Measurements from ENCODE around the gene ERFL. TPM values are rescaled to one million over a fixed set of nuclear protein-coding genes. Genes with fewer than 3 reads are reported as not detected.

Gene ERFL
- total and polyA plus RNA-seq, 2 of the 8 experiments (the other 6 are each of a cell fraction or from before 2014, with no cell fraction given) = 0.12 TPM; not detected in 1

DNA sequence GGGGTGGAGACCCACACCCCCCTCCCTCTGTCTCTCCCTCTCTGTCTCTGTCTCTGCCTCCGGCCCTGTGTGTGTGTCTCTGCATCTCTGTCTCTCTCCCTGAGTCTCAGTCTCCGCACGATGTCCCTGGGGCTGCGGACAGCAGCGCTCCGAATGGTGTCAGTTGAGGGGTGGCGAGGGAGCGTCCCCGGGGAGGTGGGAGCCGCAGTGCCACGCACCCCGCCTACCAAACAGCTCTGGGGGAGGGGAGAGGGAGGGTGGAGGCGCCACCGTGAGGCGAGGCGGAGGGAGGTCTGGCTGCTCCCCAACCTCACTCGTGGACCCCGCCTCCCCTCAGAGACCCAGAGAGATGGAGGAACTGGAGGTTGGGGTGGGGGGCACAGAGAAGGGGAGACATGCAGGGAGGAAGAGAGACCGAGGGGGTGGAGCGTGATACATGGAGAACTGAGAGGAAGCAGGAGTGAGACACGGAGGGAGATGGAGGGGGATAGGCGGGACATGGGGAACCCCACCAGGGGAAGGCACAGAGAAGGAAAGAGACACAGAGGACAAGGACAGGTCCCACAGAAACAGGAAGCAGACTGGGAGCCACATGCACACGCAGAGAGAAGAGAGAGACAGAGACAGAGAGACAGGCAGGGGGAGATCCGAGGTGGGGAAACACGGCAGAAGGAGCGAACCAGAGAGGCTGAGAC lies 7.2 kb downstream of the ERFL start:
- Histone ChIP-seq H2BK5ac (ENCODE audit: low read depth, low read length) (no peak overlapping the region; the same call in 1 of the 2 replicates), H3K23ac (ENCODE audit: insufficient read length) (no peak overlapping the region), H3K79me1 (ENCODE audit: low read depth, low read length) (no peaks in the 10 kb centered on the region; the same call in 1 of the 2 replicates), H4K91ac (replicated peaks; ENCODE audit: insufficient read length, low read length) (no peak overlapping the region), H3K4me1 (replicated peaks in 1 of 4; ENCODE audit: control insufficient read depth in 3 of 4, insufficient read depth in 4 of 4, low read length in 3 of 4) (peaks cover 0 to 14% (median 7%) of the 10 kb centered on the region in 4 experiments; a peak in 6 of 7 replicates), H3K4ac (replicated peaks; ENCODE audit: insufficient read length, low read depth, low read length) (no peak overlapping the region), H3K4me2 (ENCODE audit: insufficient read depth in 1 of 2, low read depth in 2 of 2, low read length in 2 of 2) (peak overlapping the region; percentile 23 to 44; a peak in 3 of 4 replicates), H2BK15ac (ENCODE audit: low read length) (peak overlapping the region; percentile 85; the same call in 1 of the 2 replicates), H4K8ac (ENCODE audit: extremely low read depth, insufficient read depth, low read length) (peak overlapping the region; percentile 74), H2BK120ac (replicated peaks; ENCODE audit: low read depth, low read length) (no peak overlapping the region), H3K23me2 (ENCODE audit: low read depth, low read length) (peaks cover 13% of the 10 kb centered on the region), H3K56ac (replicated peaks; ENCODE audit: insufficient read length, low read depth, low read length) (no peak overlapping the region), H2BK12ac (ENCODE audit: low read depth, low read length) (peak overlapping the region; percentile 75; the same call in 1 of the 2 replicates), H3K18ac (ENCODE audit: extremely low read depth, low read length) (no peak overlapping the region; the same call in 1 of the 2 replicates), H3K27me3 (replicated peaks in 1 of 4; ENCODE audit: control insufficient read depth in 3 of 4, extremely low read depth in 1 of 4, insufficient read depth in 3 of 4, low read length in 3 of 4) (peaks cover 64 to 99% (median 95%) of the 10 kb centered on the region in 4 experiments), H3K9me3 (ENCODE audit: insufficient read depth in 2 of 2, low read depth in 1 of 2, low read length in 1 of 2) (no peaks in the 10 kb centered on the region), H2BK20ac (ENCODE audit: low read length) (no peak overlapping the region; the same call in 1 of the 2 replicates), H3K9ac (replicated peaks in 1 of 4; ENCODE audit: extremely low read depth in 1 of 4, low read depth in 3 of 4, low read length in 3 of 4) (no peak overlapping the region), H4K20me1 (replicated peaks in 1 of 2; ENCODE audit: control insufficient read depth in 1 of 2, insufficient read depth in 2 of 2, low read length in 2 of 2) (peaks cover 6 to 48% of the 10 kb centered on the region in 2 experiments), H3K36me3 (ENCODE audit: control insufficient read depth in 2 of 4, insufficient read depth in 4 of 4, low read length in 3 of 4) (no peaks in the 10 kb centered on the region), H4K5ac (ENCODE audit: insufficient read length, low read depth, low read length) (no peak overlapping the region), H2AFZ (ENCODE audit: low read length) (no peak overlapping the region), H3K27ac (ENCODE audit: low read depth, low read length) (no peak overlapping the region), H2AK5ac (ENCODE audit: low read depth, low read length) (no peak overlapping the region), H3K14ac (ENCODE audit: insufficient read length) (no peak overlapping the region), H3K79me2 (ENCODE audit: control insufficient read depth in 1 of 2, insufficient read depth in 2 of 2, low read length in 2 of 2) (no peaks in the 10 kb centered on the region), H3K4me3 (ENCODE audit: extremely low read depth in 1 of 4, insufficient read depth in 2 of 4, low read depth in 3 of 4, low read length in 4 of 4) (peak overlapping the region in 3 of 4 experiments; percentile 3 to 19 (median 11); a peak in 3 of 8 replicates)
- FAIRE-seq (no peak), DNase-seq (ENCODE audit: low read depth in 1 of 2, low spot score in 2 of 2) (no peak)
- CTCF ChIA-PET (ENCODE audit: partially characterized antibody) = interaction anchor here (1.2 to 2.1 kb wide), 5 partner anchors 11 to 36 kb away, joined by 3 to 9 read pairs (median 5); no protein-coding TSS in a partner anchor
- POLR2A ChIA-PET (ENCODE audit: partially characterized antibody) = interaction anchor here (0.5 to 3.8 kb wide), 8 partner anchors 10 to 87 kb away, joined by 3 to 20 read pairs (median 4); partner anchors contain the start of genes RABAC1 and RPS19
- 21% methylated on average over 11 of the region's 26 CpGs; no CpG with 5 or more reads in 1 of the 2 experiments for WGBS, 2 experiments (ENCODE audit: extremely low coverage in 1 of 2, insufficient coverage in 1 of 2, insufficient read length in 1 of 2, insufficient replicate concordance in 2 of 2, low coverage in 1 of 2, low lambda C conversion rate in 2 of 2, missing lambda C conversion rate in 1 of 2)
- no peak for TF ChIP-seq HDAC6 (IDR thresholded peaks at IDR 0.05; ENCODE audit: low read depth, low read length)
- no peak for TF ChIP-seq RBBP5 (IDR thresholded peaks at IDR 0.05; ENCODE audit: borderline replicate concordance, low read depth, low read length)
- TF ChIP-seq SUZ12 (IDR thresholded peaks at IDR 0.05; ENCODE audit: low read length) = peak; percentile 71
- no peak for TF ChIP-seq SP2 (IDR thresholded peaks at IDR 0.05; ENCODE audit: low read length)
- TF ChIP-seq, protein P1, sequence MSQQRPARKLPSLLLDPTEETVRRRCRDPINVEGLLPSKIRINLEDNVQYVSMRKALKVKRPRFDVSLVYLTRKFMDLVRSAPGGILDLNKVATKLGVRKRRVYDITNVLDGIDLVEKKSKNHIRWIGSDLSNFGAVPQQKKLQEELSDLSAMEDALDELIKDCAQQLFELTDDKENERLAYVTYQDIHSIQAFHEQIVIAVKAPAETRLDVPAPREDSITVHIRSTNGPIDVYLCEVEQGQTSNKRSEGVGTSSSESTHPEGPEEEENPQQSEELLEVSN (IDR thresholded peaks at IDR 0.05) = no peak
- TF ChIP-seq NRF1 (IDR thresholded peaks at IDR 0.05; ENCODE audit: low read depth, low read length) = no peak
- TF ChIP-seq POU5F1 (IDR thresholded peaks at IDR 0.05; ENCODE audit: low read depth, low read length) = no peak
- TF ChIP-seq, protein P2, sequence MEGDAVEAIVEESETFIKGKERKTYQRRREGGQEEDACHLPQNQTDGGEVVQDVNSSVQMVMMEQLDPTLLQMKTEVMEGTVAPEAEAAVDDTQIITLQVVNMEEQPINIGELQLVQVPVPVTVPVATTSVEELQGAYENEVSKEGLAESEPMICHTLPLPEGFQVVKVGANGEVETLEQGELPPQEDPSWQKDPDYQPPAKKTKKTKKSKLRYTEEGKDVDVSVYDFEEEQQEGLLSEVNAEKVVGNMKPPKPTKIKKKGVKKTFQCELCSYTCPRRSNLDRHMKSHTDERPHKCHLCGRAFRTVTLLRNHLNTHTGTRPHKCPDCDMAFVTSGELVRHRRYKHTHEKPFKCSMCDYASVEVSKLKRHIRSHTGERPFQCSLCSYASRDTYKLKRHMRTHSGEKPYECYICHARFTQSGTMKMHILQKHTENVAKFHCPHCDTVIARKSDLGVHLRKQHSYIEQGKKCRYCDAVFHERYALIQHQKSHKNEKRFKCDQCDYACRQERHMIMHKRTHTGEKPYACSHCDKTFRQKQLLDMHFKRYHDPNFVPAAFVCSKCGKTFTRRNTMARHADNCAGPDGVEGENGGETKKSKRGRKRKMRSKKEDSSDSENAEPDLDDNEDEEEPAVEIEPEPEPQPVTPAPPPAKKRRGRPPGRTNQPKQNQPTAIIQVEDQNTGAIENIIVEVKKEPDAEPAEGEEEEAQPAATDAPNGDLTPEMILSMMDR (IDR thresholded peaks at IDR 0.05; ENCODE audit: control extremely low read depth in 1 of 3, insufficient read depth in 1 of 3, low read depth in 1 of 3, low read length in 3 of 3) = peak in 1 of 3 experiments; percentile 36; a peak in 1 of 4 replicates

All from H1 (cell line).